ENCODE data around the gene ZNF891. TPM values are rescaled to one million over a fixed set of nuclear protein-coding genes. Genes with fewer than 3 reads are reported as not detected.

ZNF891 gene
- total RNA-seq, 1 donor: 1.3 TPM

DNA sequence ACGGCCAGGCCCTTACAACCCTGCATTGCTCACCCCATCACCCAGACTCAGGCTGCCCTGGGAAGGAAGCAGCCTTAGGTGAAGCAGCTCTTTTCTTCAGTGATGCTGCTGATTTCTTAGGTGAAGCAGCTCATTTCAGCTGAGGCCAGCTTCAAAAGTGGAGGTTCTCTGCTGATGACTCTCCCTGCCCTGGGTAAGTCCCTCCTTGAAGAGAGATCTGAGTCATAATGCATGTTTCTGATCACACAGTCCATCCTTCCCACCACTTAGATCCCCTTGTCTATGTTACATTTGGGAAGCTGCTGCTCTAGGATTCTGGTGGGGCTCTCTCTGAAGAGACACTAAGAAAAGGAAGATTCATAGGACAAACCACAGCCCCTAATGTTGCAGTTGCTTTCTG, 66.5 kb downstream of the ZNF891 start:
- no peak for DNase-seq (ENCODE audit: low read depth in 2 of 3, low spot score in 2 of 3)

DNA sequence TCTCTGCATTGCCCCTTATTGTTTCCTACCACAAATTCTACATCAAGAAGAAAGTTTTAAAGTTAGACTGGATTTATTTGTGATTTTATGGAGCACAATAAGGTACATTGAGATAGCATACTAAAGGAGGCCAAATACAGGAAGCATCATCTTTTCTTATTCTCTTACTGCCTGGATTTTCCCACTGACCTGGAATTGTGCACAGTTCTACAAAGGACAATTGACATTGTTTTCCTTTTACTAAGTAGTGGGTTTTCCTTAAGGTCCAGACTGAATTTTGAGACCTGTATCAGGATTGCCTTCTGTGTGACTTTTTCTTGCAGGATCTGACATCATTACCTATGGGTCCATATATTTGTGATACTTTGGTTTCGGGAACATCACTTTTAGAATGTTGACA, 68.1 kb downstream of the ZNF891 start:
- DNase-seq (ENCODE audit: low read depth in 2 of 3, low spot score in 2 of 3): no peak

DNA sequence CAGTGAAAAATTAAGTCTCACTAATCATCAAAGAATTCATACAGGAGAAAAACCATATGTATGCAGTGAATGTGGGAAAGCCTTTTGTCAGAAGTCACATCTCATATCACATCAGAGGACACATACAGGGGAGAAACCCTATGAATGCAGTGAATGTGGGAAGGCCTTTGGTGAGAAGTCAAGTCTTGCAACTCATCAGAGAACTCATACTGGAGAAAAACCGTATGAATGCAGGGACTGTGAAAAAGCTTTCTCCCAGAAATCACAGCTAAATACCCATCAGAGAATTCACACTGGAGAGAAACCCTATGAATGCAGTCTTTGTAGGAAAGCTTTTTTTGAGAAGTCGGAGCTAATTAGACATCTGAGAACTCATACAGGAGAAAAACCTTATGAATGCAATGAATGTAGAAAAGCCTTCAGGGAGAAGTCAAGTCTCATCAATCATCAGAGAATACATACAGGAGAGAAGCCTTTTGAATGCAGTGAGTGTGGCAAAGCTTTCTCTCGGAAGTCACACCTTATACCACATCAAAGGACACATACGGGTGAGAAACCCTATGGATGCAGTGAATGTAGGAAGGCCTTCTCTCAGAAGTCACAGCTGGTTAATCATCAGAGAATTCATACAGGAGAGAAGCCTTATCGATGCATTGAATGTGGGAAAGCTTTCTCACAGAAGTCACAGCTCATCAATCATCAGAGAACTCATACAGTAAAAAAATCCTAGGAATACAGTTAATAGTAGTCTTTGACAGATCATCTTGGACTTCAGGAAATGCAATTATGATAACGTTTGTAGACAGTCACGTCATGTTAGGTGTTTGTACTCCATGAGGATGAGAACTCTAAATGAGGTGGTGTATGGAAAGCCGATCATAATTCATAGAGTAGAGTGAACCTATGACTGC, 71.6 kb downstream of the ZNF891 start:
- DNase-seq (ENCODE audit: low read depth in 2 of 3, low spot score in 2 of 3): peak in 1 of 3 donors; percentile 34

DNA sequence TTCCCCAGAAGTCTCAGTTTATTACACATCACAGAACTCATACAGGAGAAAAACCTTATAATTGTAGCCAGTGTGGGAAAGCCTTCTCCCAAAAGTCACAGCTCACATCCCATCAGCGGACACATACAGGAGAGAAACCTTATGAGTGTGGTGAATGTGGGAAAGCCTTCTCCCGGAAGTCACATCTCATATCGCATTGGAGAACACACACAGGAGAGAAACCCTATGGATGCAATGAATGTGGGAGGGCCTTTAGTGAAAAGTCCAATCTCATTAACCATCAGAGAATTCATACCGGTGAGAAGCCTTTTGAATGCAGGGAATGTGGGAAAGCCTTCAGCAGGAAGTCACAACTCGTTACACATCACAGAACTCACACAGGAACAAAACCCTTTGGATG, 72.6 kb downstream of the ZNF891 start:
- peak in 1 of 3 donors; percentile 12 for DNase-seq (ENCODE audit: low read depth in 2 of 3, low spot score in 2 of 3)

Other genes with a start within 250 kb of the ZNF891 start
- 29.9 TPM for gene CHFR, start 242.7 kb downstream of the ZNF891 start, total RNA-seq
- gene ZNF605, start 174.0 kb downstream of the ZNF891 start, total RNA-seq: 4.3 TPM
- gene ZNF26, start 143.9 kb downstream of the ZNF891 start, total RNA-seq: 59.0 TPM
- 18.0 TPM for gene ZNF84, start 92.8 kb downstream of the ZNF891 start, total RNA-seq
- gene ZNF140, start 49.4 kb downstream of the ZNF891 start, total RNA-seq: 19.7 TPM
- gene ZNF10, start 353 bp upstream of the ZNF891 start, total RNA-seq: 21.5 TPM
- gene ZNF268, start 51.2 kb upstream of the ZNF891 start, total RNA-seq: 18.0 TPM
- gene ANHX, start 105.6 kb upstream of the ZNF891 start, total RNA-seq: not detected